ENCODE measurements around the gene TRIM39. TPM values are rescaled to one million over a fixed set of nuclear protein-coding genes. Genes with fewer than 3 reads are reported as not detected.
"Not testable (repeated sequence)": the region's sequence is repeated elsewhere in the genome, so short reads cannot be mapped to it uniquely, and the experiment has no call there.

Gene TRIM39
- total RNA-seq, 6 experiments from 2014 or later = 3.3 to 7.5 (median 5.7) TPM

- Histone ChIP-seq H3K27me3 (no peaks in the 10 kb centered on the region), H3K9me3 (no peaks in the 10 kb centered on the region), H3K4me1 (no peaks in the 10 kb centered on the region), H3K36me3 (no peaks in the 10 kb centered on the region), H3K4me3 (no peak overlapping the region), H3K27ac (no peak overlapping the region)
- intact Hi-C loops (cut with DNase I) = no loop called here
- TF ChIP-seq CTCF (IDR thresholded peaks at IDR 0.05) = peak in 2 of 4 donors; percentile 16 to 19
- TF ChIP-seq POLR2A (IDR thresholded peaks at IDR 0.05) = no peak
- no peak for DNase-seq
- peak in 3 of 4 donors; percentile 60 to 69 (median 65) for ATAC-seq
- 40% methylated on average over 1 of the region's 2 CpGs for WGBS (ENCODE audit: insufficient coverage, low coverage, low lambda C conversion rate, missing lambda C conversion rate)
Observed at GRCh38 chr6:30364591-30364990, 37.9 kb downstream of the TRIM39 start.

GRCh38 chr6:30369280-30369679 is 42.6 kb downstream of the TRIM39 start:
- ATAC-seq; H3K36me3 ChIP-seq; intact Hi-C loops (cut with DNase I); H3K4me3 ChIP-seq; DNase-seq; H3K9me3 ChIP-seq; H3K4me1 ChIP-seq; H3K27me3 ChIP-seq; H3K27ac ChIP-seq: not testable (repeated sequence)
- 22% methylated on average over 1 of the region's 1 CpG for WGBS (ENCODE audit: insufficient coverage, low coverage, low lambda C conversion rate, missing lambda C conversion rate)

- H3K9me3 ChIP-seq = no peaks in the 10 kb centered on the region
- intact Hi-C loops (cut with DNase I) = no loop called here
- no peak overlapping the region for H3K27ac ChIP-seq
- H3K4me3 ChIP-seq = no peak overlapping the region
- no peaks in the 10 kb centered on the region for H3K27me3 ChIP-seq
- H3K36me3 ChIP-seq = no peaks in the 10 kb centered on the region
- TF ChIP-seq CTCF (IDR thresholded peaks at IDR 0.05) = no peak
- TF ChIP-seq POLR2A (IDR thresholded peaks at IDR 0.05) = no peak
- no peaks in the 10 kb centered on the region for H3K4me1 ChIP-seq
- ATAC-seq (peak in 2 of 4 donors; percentile 35 to 55), DNase-seq (no peak)
- WGBS (ENCODE audit: insufficient coverage, low coverage, low lambda C conversion rate, missing lambda C conversion rate) = 0% methylated on average over 1 of the region's 1 CpG
Observed at GRCh38 chr6:30378290-30378937, 51.7 kb downstream of the TRIM39 start.

GRCh38 chr6:30380464-30380863 is 53.7 kb downstream of the TRIM39 start:
- Histone ChIP-seq H3K36me3 (no peaks in the 10 kb centered on the region), H3K27ac (no peak overlapping the region), H3K4me3 (no peak overlapping the region), H3K4me1 (no peaks in the 10 kb centered on the region), H3K27me3 (no peaks in the 10 kb centered on the region), H3K9me3 (no peaks in the 10 kb centered on the region)
- TF ChIP-seq POLR2A (IDR thresholded peaks at IDR 0.05) = no peak
- no peak for TF ChIP-seq CTCF (IDR thresholded peaks at IDR 0.05)
- intact Hi-C loops (cut with DNase I) = no loop called here
- DNase-seq (no peak), ATAC-seq (no peak)
- 27% methylated on average over 4 of the region's 5 CpGs for WGBS (ENCODE audit: insufficient coverage, low coverage, low lambda C conversion rate, missing lambda C conversion rate)

- Histone ChIP-seq H3K4me1 (no peaks in the 10 kb centered on the region), H3K4me3 (no peak overlapping the region), H3K27ac (no peak overlapping the region), H3K36me3 (no peaks in the 10 kb centered on the region), H3K27me3 (peaks cover 0 to 5% of the 10 kb centered on the region in 2 donors), H3K9me3 (no peaks in the 10 kb centered on the region)
- TF ChIP-seq POLR2A (IDR thresholded peaks at IDR 0.05) (no peak), CTCF (IDR thresholded peaks at IDR 0.05) (no peak)
- no peak for DNase-seq
- ATAC-seq = no peak
- intact Hi-C loops (cut with DNase I) = no loop called here
- 23% methylated on average over 3 of the region's 3 CpGs for WGBS (ENCODE audit: insufficient coverage, low coverage, low lambda C conversion rate, missing lambda C conversion rate)
Observed at GRCh38 chr6:30386166-30386565, 59.4 kb downstream of the TRIM39 start.
